T-helper 1 cell treated with Interleukin-12 subunit alpha and Interleukin-12 subunit beta and Interleukin-4 antibody, amounts not matched to agents 30 ng/mL and 1 ng/mL, for 36 hours (primary cell): ENCODE results near the gene ATRNL1. TPM values are rescaled to one million over a fixed set of nuclear protein-coding genes. Genes with fewer than 3 reads are reported as not detected.
"Not testable (repeated sequence)": the region's sequence is repeated elsewhere in the genome, so short reads cannot be mapped to it uniquely, and the experiment has no call there.

Source experiments
- intact Hi-C: fragments of 100-400 bp; cut with micrococcal nuclease; formaldehyde crosslinking; loops from one replicate; pipeline ENCODE4 v1.15.1; 2024
- total RNA-seq: library from RNA; stranded (reverse); gene quantifications from 2 replicates; pipeline ENCODE4 v1.2.3, GENCODE V29; 2022

ATRNL1 gene
- total RNA-seq, 1 donor from 2014 or later: 0.22 TPM

- intact Hi-C loops: no loop called here
Observed at GRCh38 chr10:115402699-115403098, 309.5 kb downstream of the ATRNL1 start.

DNA sequence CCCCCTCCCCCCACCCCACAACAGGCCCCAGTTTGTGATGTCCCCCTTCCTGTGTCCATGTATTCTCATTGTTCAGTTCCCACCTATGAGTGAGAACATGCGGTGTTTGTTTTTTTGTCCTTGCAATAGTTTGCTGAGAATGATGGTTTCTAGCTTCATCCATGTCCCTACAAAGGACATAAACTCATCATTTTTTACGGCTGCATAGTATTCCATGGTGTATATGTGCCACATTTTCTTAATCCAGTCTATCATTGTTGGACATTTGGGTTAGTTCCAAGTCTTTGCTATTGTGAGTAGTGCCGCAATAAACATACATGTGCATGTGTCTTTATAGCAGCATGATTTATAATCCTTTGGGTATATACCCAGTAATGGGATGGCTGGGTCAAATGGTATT, 312.7 kb downstream of the ATRNL1 start:
- intact Hi-C loops: not testable (repeated sequence)

DNA sequence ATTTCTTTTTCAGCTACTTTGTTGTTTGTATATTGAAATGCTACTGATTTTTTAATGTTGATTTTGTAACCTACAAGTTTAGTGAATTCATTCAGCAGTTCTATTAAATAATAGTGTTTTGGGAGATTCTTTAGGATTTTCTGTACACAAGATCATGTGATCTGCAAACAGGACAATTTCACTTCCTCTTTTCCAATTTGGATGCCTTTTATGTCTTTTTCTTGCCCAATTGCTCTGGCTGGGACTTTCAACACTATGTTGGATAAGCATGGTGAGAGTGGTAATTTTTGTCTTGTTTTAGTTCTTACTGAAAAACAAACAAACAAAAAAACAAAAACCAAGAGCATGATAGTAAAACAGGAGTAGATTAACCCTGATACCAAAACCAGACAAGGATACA, 316.2 kb downstream of the ATRNL1 start:
- intact Hi-C loops: no loop called here

DNA sequence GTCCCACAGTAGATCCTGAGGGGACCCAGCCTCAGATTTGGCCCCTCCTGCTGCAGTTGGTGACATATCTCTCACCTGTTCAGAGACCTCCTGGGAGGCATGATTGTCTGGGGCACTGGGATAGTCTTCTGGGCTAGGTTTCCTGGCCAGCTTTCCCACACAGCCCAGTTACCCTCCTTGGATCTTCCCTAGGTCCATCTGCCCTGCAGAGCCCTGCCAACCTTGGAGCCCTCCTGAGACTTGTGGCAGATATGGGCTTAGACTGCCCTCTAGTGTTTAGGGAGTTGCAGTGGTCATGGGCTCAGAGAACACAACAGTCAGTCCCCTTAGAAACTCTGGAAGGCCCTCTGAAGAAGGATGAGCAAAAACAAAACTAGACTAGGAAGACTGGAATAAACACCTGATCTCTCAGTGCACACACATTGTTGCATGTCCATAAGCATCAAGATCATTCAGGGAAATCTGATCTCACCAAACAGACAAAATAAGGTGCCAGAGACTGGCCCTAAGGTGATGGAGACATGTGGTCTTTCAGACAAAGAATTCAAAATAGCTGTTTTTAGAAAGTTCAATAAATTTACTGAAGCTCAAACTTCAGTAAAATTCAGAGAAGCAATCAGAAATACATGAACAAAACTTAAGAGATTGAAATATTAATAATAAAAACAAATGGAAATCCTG, 324.6 kb downstream of the ATRNL1 start:
- intact Hi-C loops: loop anchor here (1.0 to 10.0 kb wide), 4 partner anchors 62 to 1113 kb away; no protein-coding TSS in a partner anchor

- intact Hi-C loops: no loop called here
Observed at GRCh38 chr10:115422624-115423023, 329.5 kb downstream of the ATRNL1 start.

GRCh38 chr10:115427611-115428010, 334.4 kb downstream of the ATRNL1 start:
- intact Hi-C loops: no loop called here

- intact Hi-C loops: no loop called here
Observed at GRCh38 chr10:115432188-115432819, 339.1 kb downstream of the ATRNL1 start.

- intact Hi-C loops: no loop called here
Observed at GRCh38 chr10:115436999-115437398, 343.8 kb downstream of the ATRNL1 start.

DNA sequence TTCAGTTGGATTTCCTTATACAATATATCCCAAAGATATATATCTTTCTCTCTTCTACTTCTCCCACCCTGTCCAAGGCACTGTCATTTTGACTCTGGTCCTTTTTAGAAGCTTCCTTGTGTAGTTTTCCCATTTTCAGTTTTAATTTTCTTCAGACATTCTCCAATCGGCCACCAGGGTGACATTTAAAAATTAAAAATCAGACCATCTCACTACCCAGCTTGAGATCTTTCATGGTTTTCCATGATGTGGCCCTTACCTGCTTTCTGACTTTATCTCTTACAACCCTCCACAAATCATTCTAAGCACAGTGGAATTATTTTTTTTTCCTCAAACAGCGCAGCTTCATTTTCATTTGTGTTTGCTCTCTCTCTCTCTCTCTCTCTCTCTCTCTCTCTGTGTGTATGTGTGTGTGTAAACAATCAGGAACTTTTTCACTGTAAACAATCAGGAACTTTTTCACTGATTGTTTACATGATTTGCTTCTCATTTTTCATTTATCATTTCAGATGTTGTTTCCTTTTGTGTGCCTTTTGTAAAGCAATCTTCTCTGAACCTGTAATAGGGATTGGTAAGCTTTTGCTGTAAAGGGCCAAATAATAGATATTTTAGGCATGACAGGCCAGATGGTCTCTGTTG, 348.9 kb downstream of the ATRNL1 start:
- intact Hi-C loops: no loop called here

DNA sequence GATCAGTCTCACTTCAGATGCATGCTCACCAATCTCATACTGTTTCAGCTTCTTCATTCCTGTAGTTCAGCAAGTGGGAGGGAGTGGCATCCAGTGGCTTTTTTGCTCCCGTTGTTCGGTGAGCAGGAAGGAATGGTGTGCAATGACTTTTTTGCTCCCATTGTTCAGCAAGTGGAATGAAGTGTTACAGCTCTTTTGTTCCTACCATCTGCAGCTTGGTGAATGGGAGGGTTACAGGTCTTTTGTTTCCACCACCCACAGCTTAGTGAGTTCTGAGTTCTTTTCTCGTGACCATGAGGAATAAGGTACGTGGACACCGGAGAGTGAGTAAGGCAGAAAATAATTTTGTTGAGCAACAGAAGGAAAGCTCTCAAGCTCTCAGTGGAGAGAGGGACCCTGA, 363.6 kb downstream of the ATRNL1 start:
- intact Hi-C loops: no loop called here

DNA sequence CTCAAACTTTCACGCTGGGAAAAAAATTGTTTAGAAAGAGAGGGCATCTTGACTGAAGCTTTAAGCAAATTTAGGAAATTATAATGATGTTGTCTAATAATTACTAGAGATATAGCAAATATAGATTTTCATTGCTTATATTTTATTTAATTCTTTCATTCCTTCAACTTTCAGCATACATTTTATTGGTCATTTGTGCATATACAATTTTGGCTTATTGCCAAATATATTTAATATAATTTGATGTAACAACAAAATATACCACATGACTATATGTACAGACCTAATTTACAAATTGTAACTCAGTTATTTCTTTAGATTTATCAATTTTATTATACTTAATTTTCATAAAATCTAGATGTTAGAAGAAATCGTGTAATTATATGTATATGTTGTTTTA, 390.1 kb downstream of the ATRNL1 start:
- intact Hi-C loops: no loop called here

- intact Hi-C loops: no loop called here
Observed at GRCh38 chr10:115491526-115492140, 398.5 kb downstream of the ATRNL1 start.

DNA sequence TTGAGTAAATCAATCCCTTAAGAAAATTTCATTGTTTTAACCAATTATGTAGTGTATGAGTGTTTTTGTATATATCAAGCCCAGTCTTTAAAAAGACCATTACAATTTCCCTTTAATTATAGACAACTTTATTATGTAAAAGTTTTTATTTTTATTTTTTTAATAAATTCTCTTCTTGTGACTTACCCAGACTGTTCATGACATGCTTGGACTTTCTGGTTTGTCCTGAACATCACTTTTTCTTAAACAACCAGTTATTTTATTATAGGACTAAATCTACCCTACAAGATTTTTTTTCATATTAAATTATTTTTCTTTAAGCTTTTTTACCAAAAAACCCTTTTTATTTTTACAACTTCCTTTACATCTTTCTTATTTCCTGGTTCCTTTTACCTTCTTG, 410.4 kb downstream of the ATRNL1 start:
- intact Hi-C loops: no loop called here

DNA sequence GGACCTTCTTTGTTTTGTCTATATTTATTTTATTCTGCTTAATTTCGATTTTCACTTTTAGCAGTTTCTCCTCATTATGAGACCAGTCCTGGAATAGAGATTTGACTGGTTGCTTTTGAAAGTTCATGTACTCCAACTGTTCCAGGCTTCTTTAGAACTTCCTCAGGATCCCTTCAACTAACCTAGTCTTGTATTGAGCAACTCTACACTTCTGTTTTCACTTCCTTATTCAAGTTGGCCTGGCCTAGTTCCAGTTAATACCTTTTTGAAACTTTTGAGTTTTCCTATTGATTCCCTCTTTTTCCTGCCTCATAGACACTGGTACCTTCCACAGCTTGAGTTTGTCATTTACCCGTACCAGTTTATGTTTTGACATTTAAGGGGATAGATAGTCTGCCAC, 421.7 kb downstream of the ATRNL1 start:
- intact Hi-C loops: no loop called here

GRCh38 chr10:115525141-115525540, 432.0 kb downstream of the ATRNL1 start:
- intact Hi-C loops: loop anchor here (10.0 kb wide), 1 partner anchor 630 kb away; no protein-coding TSS in a partner anchor

- intact Hi-C loops: loop anchor here (10.0 kb wide), 1 partner anchor 627 kb away; no protein-coding TSS in a partner anchor
Observed at GRCh38 chr10:115527682-115528081, 434.5 kb downstream of the ATRNL1 start.

- intact Hi-C loops: not testable (repeated sequence)
Observed at GRCh38 chr10:115536401-115536800, 443.2 kb downstream of the ATRNL1 start.

DNA sequence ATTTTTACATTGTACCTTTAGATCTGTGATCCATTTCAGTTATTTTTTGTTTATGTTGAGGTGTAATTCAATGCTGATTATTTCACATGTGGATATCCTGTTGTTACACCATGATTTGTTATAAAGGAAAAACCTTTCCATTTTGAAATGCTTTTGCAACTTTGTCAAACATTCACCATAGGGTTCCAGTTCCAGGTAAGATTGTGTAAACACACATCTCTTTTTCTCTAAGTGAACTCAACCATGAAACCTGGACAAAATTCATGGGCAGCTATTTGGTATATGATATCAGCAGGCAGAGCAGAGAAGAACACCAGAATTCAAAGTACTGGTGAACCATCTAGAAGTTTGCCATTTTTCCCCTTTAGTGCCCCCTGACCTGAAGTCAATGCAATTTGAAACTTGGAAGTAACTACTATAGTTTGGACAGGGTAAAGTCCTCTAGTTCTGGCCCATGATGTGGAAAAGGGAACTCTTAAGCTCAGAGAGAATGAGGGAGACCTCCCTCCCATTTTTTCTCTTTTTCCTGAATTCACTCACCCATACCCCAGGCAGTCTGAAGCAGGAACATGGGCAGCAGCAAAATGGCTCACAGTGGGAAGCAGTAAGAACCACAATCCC, 446.1 kb downstream of the ATRNL1 start:
- intact Hi-C loops: no loop called here

DNA sequence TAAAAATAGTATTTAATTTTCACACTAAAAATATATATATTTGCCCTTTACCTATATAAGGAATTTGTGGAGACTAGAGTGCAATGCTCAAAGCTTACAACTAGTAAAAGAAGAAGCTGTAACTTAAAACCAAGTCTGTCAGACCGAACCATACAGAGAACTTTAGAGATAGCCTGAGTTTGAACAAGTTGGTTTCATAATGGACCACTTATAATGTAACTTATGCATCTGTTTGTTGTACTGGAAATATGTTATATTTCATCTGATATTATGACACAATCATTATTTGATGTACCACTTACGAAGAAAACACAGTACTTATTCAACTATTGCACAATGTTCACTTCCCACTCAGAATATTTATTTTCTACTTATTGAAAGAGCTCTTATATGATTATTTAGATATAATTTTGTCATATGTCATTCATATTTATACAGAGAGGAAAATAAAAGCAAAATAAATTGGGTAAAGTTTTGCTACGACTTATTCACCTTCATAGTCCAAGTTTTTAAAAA, 462.8 kb downstream of the ATRNL1 start:
- intact Hi-C loops: no loop called here

DNA sequence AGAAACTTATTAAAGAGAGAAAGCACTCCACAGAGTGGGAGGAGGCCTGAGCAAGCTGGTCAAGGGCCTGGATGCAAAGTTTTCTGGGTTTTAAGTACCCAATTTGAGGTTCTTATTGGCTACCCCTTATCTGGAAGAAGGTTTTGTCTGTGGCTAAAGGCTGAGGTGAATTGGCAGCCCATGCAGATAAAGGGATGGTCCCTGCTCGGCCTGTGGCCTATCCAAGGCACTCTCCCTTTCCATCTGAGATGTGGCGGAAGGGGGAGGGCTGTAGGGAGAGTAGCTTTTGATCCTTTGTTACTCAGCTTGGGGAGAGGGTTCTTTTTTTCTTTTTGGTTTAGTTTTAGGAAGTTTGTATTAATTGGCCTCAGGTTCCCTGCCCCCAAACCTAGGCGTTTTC, 465.1 kb downstream of the ATRNL1 start:
- intact Hi-C loops: no loop called here

- intact Hi-C loops: no loop called here
Observed at GRCh38 chr10:115566867-115567266, 473.7 kb downstream of the ATRNL1 start.
